GM23338 (cell line): ENCODE data around the gene RPL31.

Experiments
- CREB1 ChIP-seq: fragments of 250-450 bp; sonication (Bioruptor Pico); IDR thresholded peaks from 2 replicates; pipeline ENCODE4 v1.5.0; 2020; ENCODE audit warnings: low read depth, mild to moderate bottlenecking, moderate library complexity
- EZH2 ChIP-seq: fragments of 200-600 bp; sonication (generic); IDR thresholded peaks from one replicate; pipeline ENCODE4 v1.8.0; 2017; ENCODE audit warnings: antibody characterized with exemption, mild to moderate bottlenecking, low read depth; ENCODE audit not compliant: unreplicated experiment
- EZH2phosphoT487 ChIP-seq: fragments of 200-600 bp; sonication (generic); IDR thresholded peaks from one replicate; pipeline ENCODE4 v1.8.1; 2018; ENCODE audit warnings: antibody characterized with exemption; ENCODE audit not compliant: unreplicated experiment
- JUNB ChIP-seq: IDR thresholded peaks from one replicate; pipeline ENCODE4 v1.6.1; 2016; ENCODE audit warnings: antibody characterized with exemption; ENCODE audit not compliant: unreplicated experiment
- NANOG ChIP-seq: IDR thresholded peaks from 2 replicates; pipeline ENCODE4 v1.6.1; 2016; ENCODE audit warnings: antibody characterized with exemption, borderline replicate concordance
- POLR2AphosphoS5 ChIP-seq: IDR thresholded peaks from 2 replicates; pipeline ENCODE4 v1.6.1; 2016; ENCODE audit warnings: antibody characterized with exemption, low read depth
- STAT1 ChIP-seq: IDR thresholded peaks from one replicate; pipeline ENCODE4 v1.6.1; 2016; ENCODE audit warnings: antibody characterized with exemption; ENCODE audit not compliant: unreplicated experiment
- ZNF114 ChIP-seq: fragments of 250-450 bp; sonication (Bioruptor Pico); IDR thresholded peaks from 2 replicates; pipeline ENCODE4 v1.5.0; 2020; ENCODE audit warnings: mild to moderate bottlenecking, moderate library complexity
- ZNF331 ChIP-seq: fragments of 250-450 bp; sonication (Bioruptor Pico); IDR thresholded peaks from 2 replicates; pipeline ENCODE4 v1.5.0; 2020; ENCODE audit warnings: low read depth, mild to moderate bottlenecking, moderate library complexity
- TF ChIP-seq, protein P1 (sequence below), 2 experiments: fragments of 200-600 bp in 1 of 2; sonication (generic) in 1 of 2; conservative IDR thresholded peaks; 2 replicates each; pipeline versions ENCODE4 v1.5.1 to v1.6.1; 2016 to 2017; ENCODE audit warnings: antibody characterized with exemption in 2 of 2, low read depth in 2 of 2, mild to moderate bottlenecking in 2 of 2, moderate library complexity in 1 of 2
- TF ChIP-seq, protein P2 (sequence below): IDR thresholded peaks from one replicate; pipeline ENCODE4 v1.6.1; 2018; ENCODE audit warnings: antibody characterized with exemption; ENCODE audit not compliant: unreplicated experiment

DNA sequence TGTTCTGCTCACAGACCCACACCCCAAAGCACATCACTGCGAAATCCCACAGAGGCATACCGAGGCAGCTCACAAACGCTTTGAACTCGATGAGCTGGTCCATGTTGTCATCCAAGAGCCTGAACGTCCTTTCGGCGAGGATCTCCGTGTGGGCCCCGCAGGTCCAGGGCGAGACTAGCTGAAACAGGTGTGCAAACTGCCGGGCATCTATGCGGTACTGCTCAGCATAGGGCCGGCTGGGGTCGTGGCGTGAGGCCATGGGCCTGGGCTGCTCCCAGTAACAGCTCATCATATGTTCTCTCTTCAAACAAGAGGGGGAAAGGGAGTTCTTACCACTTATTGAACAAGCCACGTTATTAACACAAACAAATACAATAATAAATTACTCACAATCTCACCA is 20.1 kb downstream of the RPL31 start:
- TF ChIP-seq, protein P1, sequence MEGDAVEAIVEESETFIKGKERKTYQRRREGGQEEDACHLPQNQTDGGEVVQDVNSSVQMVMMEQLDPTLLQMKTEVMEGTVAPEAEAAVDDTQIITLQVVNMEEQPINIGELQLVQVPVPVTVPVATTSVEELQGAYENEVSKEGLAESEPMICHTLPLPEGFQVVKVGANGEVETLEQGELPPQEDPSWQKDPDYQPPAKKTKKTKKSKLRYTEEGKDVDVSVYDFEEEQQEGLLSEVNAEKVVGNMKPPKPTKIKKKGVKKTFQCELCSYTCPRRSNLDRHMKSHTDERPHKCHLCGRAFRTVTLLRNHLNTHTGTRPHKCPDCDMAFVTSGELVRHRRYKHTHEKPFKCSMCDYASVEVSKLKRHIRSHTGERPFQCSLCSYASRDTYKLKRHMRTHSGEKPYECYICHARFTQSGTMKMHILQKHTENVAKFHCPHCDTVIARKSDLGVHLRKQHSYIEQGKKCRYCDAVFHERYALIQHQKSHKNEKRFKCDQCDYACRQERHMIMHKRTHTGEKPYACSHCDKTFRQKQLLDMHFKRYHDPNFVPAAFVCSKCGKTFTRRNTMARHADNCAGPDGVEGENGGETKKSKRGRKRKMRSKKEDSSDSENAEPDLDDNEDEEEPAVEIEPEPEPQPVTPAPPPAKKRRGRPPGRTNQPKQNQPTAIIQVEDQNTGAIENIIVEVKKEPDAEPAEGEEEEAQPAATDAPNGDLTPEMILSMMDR (conservative IDR thresholded peaks at IDR 0.05; ENCODE audit: low read depth in 2 of 2): no peak
- TF ChIP-seq EZH2 (no peak), EZH2phosphoT487 (no peak), POLR2AphosphoS5 (no peak), STAT1 (no peak), CREB1 (no peak), JUNB (no peak), NANOG (no peak), ZNF114 (CRISPR knock-in tag) (no peak), ZNF331 (CRISPR knock-in tag) (no peak)
- TF ChIP-seq, protein P2, sequence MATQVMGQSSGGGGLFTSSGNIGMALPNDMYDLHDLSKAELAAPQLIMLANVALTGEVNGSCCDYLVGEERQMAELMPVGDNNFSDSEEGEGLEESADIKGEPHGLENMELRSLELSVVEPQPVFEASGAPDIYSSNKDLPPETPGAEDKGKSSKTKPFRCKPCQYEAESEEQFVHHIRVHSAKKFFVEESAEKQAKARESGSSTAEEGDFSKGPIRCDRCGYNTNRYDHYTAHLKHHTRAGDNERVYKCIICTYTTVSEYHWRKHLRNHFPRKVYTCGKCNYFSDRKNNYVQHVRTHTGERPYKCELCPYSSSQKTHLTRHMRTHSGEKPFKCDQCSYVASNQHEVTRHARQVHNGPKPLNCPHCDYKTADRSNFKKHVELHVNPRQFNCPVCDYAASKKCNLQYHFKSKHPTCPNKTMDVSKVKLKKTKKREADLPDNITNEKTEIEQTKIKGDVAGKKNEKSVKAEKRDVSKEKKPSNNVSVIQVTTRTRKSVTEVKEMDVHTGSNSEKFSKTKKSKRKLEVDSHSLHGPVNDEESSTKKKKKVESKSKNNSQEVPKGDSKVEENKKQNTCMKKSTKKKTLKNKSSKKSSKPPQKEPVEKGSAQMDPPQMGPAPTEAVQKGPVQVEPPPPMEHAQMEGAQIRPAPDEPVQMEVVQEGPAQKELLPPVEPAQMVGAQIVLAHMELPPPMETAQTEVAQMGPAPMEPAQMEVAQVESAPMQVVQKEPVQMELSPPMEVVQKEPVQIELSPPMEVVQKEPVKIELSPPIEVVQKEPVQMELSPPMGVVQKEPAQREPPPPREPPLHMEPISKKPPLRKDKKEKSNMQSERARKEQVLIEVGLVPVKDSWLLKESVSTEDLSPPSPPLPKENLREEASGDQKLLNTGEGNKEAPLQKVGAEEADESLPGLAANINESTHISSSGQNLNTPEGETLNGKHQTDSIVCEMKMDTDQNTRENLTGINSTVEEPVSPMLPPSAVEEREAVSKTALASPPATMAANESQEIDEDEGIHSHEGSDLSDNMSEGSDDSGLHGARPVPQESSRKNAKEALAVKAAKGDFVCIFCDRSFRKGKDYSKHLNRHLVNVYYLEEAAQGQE: no peak
